Body of pancreas (tissue), 4 donors: Measurements from ENCODE around the gene COL6A1. TPM values are rescaled to one million over a fixed set of nuclear protein-coding genes. Genes with fewer than 3 reads are reported as not detected.

Source experiments
- ATAC-seq: fragments of 150-250 bp; one replicate; pipeline ENCODE4 v1.9.1; 2016
- DNase-seq, 4 donors: peaks; one replicate each; pipeline ENCODE4 v3.0.0-alpha.2; 2019
- H3K27ac ChIP-seq, 4 donors: fragments of 200-600 bp; sonication (generic); 1 replicate in 3 of 4; 2 replicates in 1 of 4; pipeline versions ENCODE4 v1.5.1 to v1.6.1; 2016 to 2019; ENCODE audit warnings: mild to moderate bottlenecking in 1 of 4, mixed read lengths in 1 of 4, moderate library complexity in 1 of 4
- H3K27me3 ChIP-seq, 2 donors: fragments of 200-600 bp; sonication (generic); one replicate each; pipeline ENCODE4 v1.6.0; 2016; ENCODE audit warnings: mild to moderate bottlenecking in 1 of 2
- H3K36me3 ChIP-seq, 2 donors: fragments of 200-600 bp; sonication (generic); replicated peaks in 1 of 2; 2 replicates each; pipeline ENCODE4 v1.5.1; 2016; ENCODE audit warnings: low read depth in 2 of 2; ENCODE audit not compliant: insufficient read depth in 1 of 2
- H3K4me1 ChIP-seq: fragments of 200-600 bp; sonication (generic); one replicate; pipeline ENCODE4 v1.6.0; 2016
- H3K4me3 ChIP-seq, 2 donors: fragments of 200-600 bp; sonication (generic); 1 replicate in 1 of 2; 2 replicates in 1 of 2; pipeline ENCODE4 v1.5.1; 2016 to 2019
- H3K9me3 ChIP-seq, 3 donors: fragments of 200-600 bp; sonication (generic); 1 replicate in 2 of 3; 2 replicates in 1 of 3; pipeline ENCODE4 v1.5.1; 2016
- POLR2A ChIP-seq, 3 donors: fragments of 450-650 bp; IDR thresholded peaks; one replicate each; pipeline ENCODE4 v1.6.1; 2016; ENCODE audit warnings: antibody characterized with exemption in 3 of 3, mild to moderate bottlenecking in 2 of 3
- WGBS, 2 donors: methylation state at CpG; one replicate each; pipeline ENCODE4 v1.1.5; 2017; 5-methylcytosine and 5-hydroxymethylcytosine counted together
- intact Hi-C: fragments of 100-400 bp; cut with DNase I; formaldehyde crosslinking; loops from one replicate; pipeline ENCODE4 v1.15.1; 2023
- total RNA-seq, 2 donors: library from RNA; depleted of rRNA; stranded (reverse); fragments of >200 nt; gene quantifications; one replicate each; pipeline ENCODE4 v1.1.0, GENCODE V29; 2016
- TF ChIP-seq, protein P1 (sequence below), 7 experiments: fragments of 450-650 bp in 4 of 7; fragments of 200-600 bp in 3 of 7; sonication (generic) in 3 of 7; IDR thresholded peaks; one replicate each; pipeline ENCODE4 v1.5.1; 2016 to 2019; ENCODE audit warnings: antibody characterized with exemption in 7 of 7

The COL6A1 gene
- total RNA-seq, 2 donors from 2014 or later = 112 to 314 TPM

DNA sequence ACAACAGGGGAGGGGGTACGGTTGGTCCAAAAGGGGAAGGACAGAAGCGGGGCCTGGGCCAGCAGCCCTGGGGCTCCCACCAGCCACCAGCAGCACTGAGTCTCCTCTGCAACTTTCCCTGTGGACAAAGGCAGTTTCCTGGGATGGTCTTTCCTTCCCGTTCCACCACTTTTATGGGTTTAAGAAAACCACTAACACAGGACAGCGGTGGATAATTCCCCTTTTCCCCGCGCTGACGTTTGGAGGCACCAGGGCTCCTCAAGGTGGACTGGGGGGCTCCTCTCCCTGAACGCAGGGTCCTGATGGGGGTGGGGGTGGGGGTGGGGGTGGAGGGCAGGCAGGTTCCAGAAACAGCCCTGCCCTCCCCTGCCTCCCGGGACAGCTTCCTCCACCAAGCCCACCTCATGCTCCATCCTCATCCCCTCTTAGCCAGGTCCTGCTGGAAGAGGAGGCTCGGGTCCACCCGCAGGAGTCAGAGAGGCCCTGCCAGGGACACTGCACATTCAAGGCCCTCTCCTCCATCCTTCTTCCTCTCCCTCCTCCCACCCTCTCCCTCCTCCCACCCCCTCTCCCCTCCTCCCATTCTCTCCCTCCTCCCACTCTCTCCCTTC is 4.8 kb upstream of the COL6A1 start:
- H3K27me3 ChIP-seq = peaks cover 0 to 15% of the 10 kb centered on the region in 2 donors
- TF ChIP-seq, protein P1, sequence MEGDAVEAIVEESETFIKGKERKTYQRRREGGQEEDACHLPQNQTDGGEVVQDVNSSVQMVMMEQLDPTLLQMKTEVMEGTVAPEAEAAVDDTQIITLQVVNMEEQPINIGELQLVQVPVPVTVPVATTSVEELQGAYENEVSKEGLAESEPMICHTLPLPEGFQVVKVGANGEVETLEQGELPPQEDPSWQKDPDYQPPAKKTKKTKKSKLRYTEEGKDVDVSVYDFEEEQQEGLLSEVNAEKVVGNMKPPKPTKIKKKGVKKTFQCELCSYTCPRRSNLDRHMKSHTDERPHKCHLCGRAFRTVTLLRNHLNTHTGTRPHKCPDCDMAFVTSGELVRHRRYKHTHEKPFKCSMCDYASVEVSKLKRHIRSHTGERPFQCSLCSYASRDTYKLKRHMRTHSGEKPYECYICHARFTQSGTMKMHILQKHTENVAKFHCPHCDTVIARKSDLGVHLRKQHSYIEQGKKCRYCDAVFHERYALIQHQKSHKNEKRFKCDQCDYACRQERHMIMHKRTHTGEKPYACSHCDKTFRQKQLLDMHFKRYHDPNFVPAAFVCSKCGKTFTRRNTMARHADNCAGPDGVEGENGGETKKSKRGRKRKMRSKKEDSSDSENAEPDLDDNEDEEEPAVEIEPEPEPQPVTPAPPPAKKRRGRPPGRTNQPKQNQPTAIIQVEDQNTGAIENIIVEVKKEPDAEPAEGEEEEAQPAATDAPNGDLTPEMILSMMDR (IDR thresholded peaks at IDR 0.05) = no peak
- TF ChIP-seq POLR2A (IDR thresholded peaks at IDR 0.05) = no peak

GRCh38 chr21:45977396-45977795 is 4.2 kb upstream of the COL6A1 start:
- Histone ChIP-seq H3K9me3 (no peaks in the 10 kb centered on the region), H3K27me3 (peaks cover 0 to 15% of the 10 kb centered on the region in 2 donors), H3K4me1 (peaks cover 38% of the 10 kb centered on the region), H3K36me3 (no peaks in the 10 kb centered on the region), H3K27ac (no peak overlapping the region), H3K4me3 (no peak overlapping the region)
- intact Hi-C loops = no loop called here
- no peak for TF ChIP-seq POLR2A (IDR thresholded peaks at IDR 0.05)
- TF ChIP-seq, protein P1 (IDR thresholded peaks at IDR 0.05) = no peak
- ATAC-seq = no peak
- peak in 1 of 4 donors; percentile 13 for DNase-seq
- WGBS, 2 donors = 8 to 32% methylated on average over 2 to 4 of the region's 5 CpGs

More for the DNA sequence above, 4.8 kb upstream of the COL6A1 start:
- no peak overlapping the region for H3K4me3 ChIP-seq
- intact Hi-C loops = no loop called here
- H3K27ac ChIP-seq = no peak overlapping the region
- H3K36me3 ChIP-seq = no peaks in the 10 kb centered on the region
- WGBS, 2 donors = 36 to 46% methylated on average over 10 to 11 of the region's 11 CpGs
- DNase-seq (peak in 1 of 4 donors; percentile 6), ATAC-seq (no peak)
- peaks cover 33% of the 10 kb centered on the region for H3K4me1 ChIP-seq
- H3K9me3 ChIP-seq = no peaks in the 10 kb centered on the region

- ATAC-seq = no peak
- Histone ChIP-seq H3K27ac (no peak overlapping the region), H3K4me1 (peaks cover 29% of the 10 kb centered on the region), H3K4me3 (no peak overlapping the region), H3K36me3 (no peaks in the 10 kb centered on the region), H3K27me3 (peaks cover 0 to 6% of the 10 kb centered on the region in 2 donors), H3K9me3 (no peaks in the 10 kb centered on the region)
- TF ChIP-seq, protein P1 (IDR thresholded peaks at IDR 0.05) = no peak
- TF ChIP-seq POLR2A (IDR thresholded peaks at IDR 0.05) = no peak
- peak in 2 of 4 donors; percentile 7 to 8 for DNase-seq
- WGBS, 2 donors = 61 to 91% methylated on average over 4 to 20 of the region's 20 CpGs
- intact Hi-C loops = no loop called here
These were observed 2.4 kb upstream of the COL6A1 start for GRCh38 chr21:45979141-45979631.

GRCh38 chr21:45979651-45980050 is 1.9 kb upstream of the COL6A1 start:
- peaks cover 0 to 3% of the 10 kb centered on the region in 2 donors for H3K27me3 ChIP-seq
- DNase-seq (peak in 2 of 4 donors; percentile 8 to 9), ATAC-seq (no peak)
- H3K9me3 ChIP-seq = no peaks in the 10 kb centered on the region
- no peak overlapping the region for H3K27ac ChIP-seq
- TF ChIP-seq, protein P1 (IDR thresholded peaks at IDR 0.05) = no peak
- TF ChIP-seq POLR2A (IDR thresholded peaks at IDR 0.05) = no peak
- 48 to 66% methylated on average over 2 to 7 of the region's 7 CpGs for WGBS, 2 donors
- intact Hi-C loops = no loop called here
- H3K4me3 ChIP-seq = no peak overlapping the region
- H3K4me1 ChIP-seq = peaks cover 25% of the 10 kb centered on the region
- H3K36me3 ChIP-seq = no peaks in the 10 kb centered on the region

DNA sequence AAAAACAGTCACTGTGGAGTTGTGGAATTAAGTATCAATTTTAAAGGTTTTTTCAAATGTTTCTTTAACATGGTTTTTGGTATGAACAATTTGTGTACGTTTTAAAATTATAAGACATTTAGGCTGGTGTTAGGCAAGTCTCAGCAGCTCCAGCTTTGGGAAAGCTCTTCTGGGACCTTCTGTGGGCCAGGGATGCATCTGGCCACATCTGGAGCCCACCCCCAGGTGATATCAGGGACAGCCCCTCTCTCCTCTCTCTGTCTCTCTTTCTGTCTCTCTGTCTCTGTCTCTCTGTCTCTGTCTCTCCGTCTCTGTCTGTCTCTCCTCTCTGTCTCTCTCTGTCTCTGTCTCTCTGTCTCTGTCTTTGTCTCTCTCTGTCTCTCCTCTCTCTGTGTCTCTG is 1.3 kb upstream of the COL6A1 start:
- peaks cover 24% of the 10 kb centered on the region for H3K4me1 ChIP-seq
- no peaks in the 10 kb centered on the region for H3K27me3 ChIP-seq
- H3K36me3 ChIP-seq = no peaks in the 10 kb centered on the region
- H3K9me3 ChIP-seq = no peaks in the 10 kb centered on the region
- TF ChIP-seq, protein P1 (IDR thresholded peaks at IDR 0.05) = no peak
- TF ChIP-seq POLR2A (IDR thresholded peaks at IDR 0.05) = no peak
- 40 to 43% methylated on average over 2 of the region's 2 CpGs for WGBS, 2 donors
- H3K4me3 ChIP-seq = no peak overlapping the region
- ATAC-seq (no peak), DNase-seq (peak in 1 of 4 donors; percentile 8)
- intact Hi-C loops = no loop called here
- H3K27ac ChIP-seq = no peak overlapping the region
